Naive thymus-derived CD8-positive, alpha-beta T cell (primary cell): ENCODE results near the gene CTNNA2. TPM values are rescaled to one million over a fixed set of nuclear protein-coding genes. Genes with fewer than 3 reads are reported as not detected.
A peak's percentile ranks its signal among the peaks of the same experiment; 100 is the strongest.

Experiments used
- ATAC-seq, 2 donors: fragments of 150-1000 bp; cut with Tn5 transposase in 1 of 2; sonication (Bioruptor Pico), chemical (Tn5 transposase) in 1 of 2; 1 replicate in 1 of 2; 2 replicates in 1 of 2; pipeline ENCODE4 v1.10.0; 2021; ENCODE audit warnings: mild to moderate bottlenecking in 2 of 2, moderate library complexity in 2 of 2
- POLR2A ChIA-PET: fragments of 350-600 bp; sonication (Branson Sonifier 250); formaldehyde crosslinking; loops from one replicate; lab custom pipeline; 2021; ENCODE audit warnings: antibody characterized with exemption; lab: Charles Lee
- DNase-seq, 10 donors: peaks; one replicate each; pipeline versions ENCODE4 v3.0.0 to v3.0.0-alpha.2; 2020 to 2022
- H3K27ac Mint-ChIP-seq, 10 donors: one replicate each; pipeline ENCODE4 v1.8.0; 2020 to 2022; ENCODE audit warnings: mild to moderate bottlenecking in 10 of 10, mixed read lengths in 10 of 10, moderate library complexity in 4 of 10, inconsistent platforms in 1 of 10
- H3K27me3 Mint-ChIP-seq, 5 donors: one replicate each; pipeline ENCODE4 v1.8.0; 2021 to 2022; ENCODE audit warnings: mixed read lengths in 5 of 5
- H3K36me3 Mint-ChIP-seq, 3 donors: one replicate each; pipeline ENCODE4 v1.8.0; 2020 to 2022; ENCODE audit warnings: mixed read lengths in 3 of 3, mild to moderate bottlenecking in 2 of 3, inconsistent platforms in 1 of 3
- H3K4me1 Mint-ChIP-seq, 4 donors: one replicate each; pipeline ENCODE4 v1.8.0; 2021 to 2022; ENCODE audit warnings: mixed read lengths in 4 of 4
- H3K4me3 Mint-ChIP-seq, 10 donors: one replicate each; pipeline ENCODE4 v1.8.0; 2020 to 2022; ENCODE audit warnings: mild to moderate bottlenecking in 10 of 10, mixed read lengths in 10 of 10, moderate library complexity in 6 of 10, inconsistent platforms in 1 of 10
- H3K9me3 Mint-ChIP-seq, 9 donors: one replicate each; pipeline ENCODE4 v1.8.0; 2020 to 2022; ENCODE audit warnings: mixed read lengths in 9 of 9, mild to moderate bottlenecking in 3 of 9, inconsistent platforms in 1 of 9, moderate library complexity in 1 of 9
- polyA plus RNA-seq, 3 donors: library from polyadenylated mRNA; unstranded; fragments of 300-500 nt; fragmentation: Illumina TruSeq; gene quantifications; one replicate each; pipeline ENCODE4 v1.2.3, GENCODE V29; 2021
- total RNA-seq, 8 experiments: library from RNA in 2 of 8; stranded (reverse) in 2 of 8; gene quantifications; one replicate each; pipeline ENCODE4 v1.2.3 and lab custom pipeline; 2021 to 2026

CTNNA2 gene
- total and polyA plus RNA-seq, 5 experiments from 2014 or later, result not detected

- Mint-ChIP-seq H3K27ac (no peak overlapping the region), H3K36me3 (no peaks in the 10 kb centered on the region), H3K4me1 (no peaks in the 10 kb centered on the region), H3K9me3 (peaks cover 2 to 20% (median 6%) of the 10 kb centered on the region in 9 donors), H3K4me3 (no peak overlapping the region), H3K27me3 (peaks cover 0 to 5% (median 0%) of the 10 kb centered on the region in 5 donors)
- POLR2A ChIA-PET, result no interaction called here
- DNase-seq (no peak), ATAC-seq (no peak)
Observed at GRCh38 chr2:79855264-79856006, 342.6 kb downstream of the CTNNA2 start.

GRCh38 chr2:79857888-79858287, 345.0 kb downstream of the CTNNA2 start:
- Mint-ChIP-seq H3K4me1 (no peaks in the 10 kb centered on the region), H3K27me3 (peaks cover 0 to 5% (median 0%) of the 10 kb centered on the region in 5 donors)
- ATAC-seq, result no peak

GRCh38 chr2:79860228-79861058, 347.6 kb downstream of the CTNNA2 start:
- H3K9me3 Mint-ChIP-seq, result peaks cover 0 to 26% (median 2%) of the 10 kb centered on the region in 9 donors
- ATAC-seq, result no peak
- H3K27me3 Mint-ChIP-seq, result peaks cover 0 to 5% (median 0%) of the 10 kb centered on the region in 5 donors
- H3K4me3 Mint-ChIP-seq, result no peak overlapping the region
- no peaks in the 10 kb centered on the region for H3K4me1 Mint-ChIP-seq
- POLR2A ChIA-PET, result no interaction called here
- no peaks in the 10 kb centered on the region for H3K36me3 Mint-ChIP-seq
- H3K27ac Mint-ChIP-seq, result no peak overlapping the region
- no peak for DNase-seq

More at GRCh38 chr2:79857888-79858287, 345.0 kb downstream of the CTNNA2 start:
- no peak overlapping the region for H3K4me3 Mint-ChIP-seq
- H3K27ac Mint-ChIP-seq, result no peak overlapping the region
- no peak for DNase-seq
- H3K9me3 Mint-ChIP-seq, result peaks cover 2 to 20% (median 6%) of the 10 kb centered on the region in 9 donors
- POLR2A ChIA-PET, result no interaction called here
- no peaks in the 10 kb centered on the region for H3K36me3 Mint-ChIP-seq

- no peak for ATAC-seq
- Mint-ChIP-seq H3K4me1 (no peaks in the 10 kb centered on the region), H3K27ac (no peak overlapping the region), H3K4me3 (no peak overlapping the region), H3K27me3 (peaks cover 0 to 5% (median 0%) of the 10 kb centered on the region in 5 donors), H3K36me3 (no peaks in the 10 kb centered on the region), H3K9me3 (peaks cover 0 to 26% (median 0%) of the 10 kb centered on the region in 9 donors)
- DNase-seq, result no peak
- POLR2A ChIA-PET, result no interaction called here
Observed at GRCh38 chr2:79861059-79861374, 348.2 kb downstream of the CTNNA2 start.

- DNase-seq (no peak), ATAC-seq (no peak)
- H3K9me3 Mint-ChIP-seq, result peaks cover 0 to 18% (median 0%) of the 10 kb centered on the region in 9 donors
- POLR2A ChIA-PET, result no interaction called here
- H3K4me3 Mint-ChIP-seq, result no peak overlapping the region
- no peak overlapping the region for H3K27ac Mint-ChIP-seq
- no peaks in the 10 kb centered on the region for H3K4me1 Mint-ChIP-seq
- no peaks in the 10 kb centered on the region for H3K36me3 Mint-ChIP-seq
- H3K27me3 Mint-ChIP-seq, result no peaks in the 10 kb centered on the region
Observed at GRCh38 chr2:79862756-79863155, 349.9 kb downstream of the CTNNA2 start.

- H3K27ac Mint-ChIP-seq, result no peak overlapping the region
- no peaks in the 10 kb centered on the region for H3K27me3 Mint-ChIP-seq
- peaks cover 0 to 6% (median 0%) of the 10 kb centered on the region in 9 donors for H3K9me3 Mint-ChIP-seq
- no peaks in the 10 kb centered on the region for H3K4me1 Mint-ChIP-seq
- ATAC-seq, result no peak
- no peak overlapping the region for H3K4me3 Mint-ChIP-seq
- DNase-seq, result no peak
- no peaks in the 10 kb centered on the region for H3K36me3 Mint-ChIP-seq
- POLR2A ChIA-PET, result no interaction called here
Observed at GRCh38 chr2:79872656-79873055, 359.8 kb downstream of the CTNNA2 start.

- ATAC-seq (no peak), DNase-seq (no peak)
- H3K27me3 Mint-ChIP-seq, result no peaks in the 10 kb centered on the region
- no peak overlapping the region for H3K4me3 Mint-ChIP-seq
- no peaks in the 10 kb centered on the region for H3K4me1 Mint-ChIP-seq
- peaks cover 0 to 7% (median 0%) of the 10 kb centered on the region in 9 donors for H3K9me3 Mint-ChIP-seq
- POLR2A ChIA-PET, result interaction anchor here (0.7 kb wide), 1 partner anchor 34 kb away, joined by 3 read pairs; no protein-coding TSS in a partner anchor
- H3K27ac Mint-ChIP-seq, result no peak overlapping the region
- H3K36me3 Mint-ChIP-seq, result no peaks in the 10 kb centered on the region
Observed at GRCh38 chr2:79874015-79874414, 361.2 kb downstream of the CTNNA2 start.

- Mint-ChIP-seq H3K36me3 (no peaks in the 10 kb centered on the region), H3K27ac (no peak overlapping the region), H3K4me1 (no peaks in the 10 kb centered on the region), H3K27me3 (peaks cover 0 to 4% (median 0%) of the 10 kb centered on the region in 5 donors), H3K9me3 (peaks cover 0 to 9% (median 0%) of the 10 kb centered on the region in 9 donors), H3K4me3 (no peak overlapping the region)
- POLR2A ChIA-PET, result no interaction called here
- ATAC-seq, result no peak
- DNase-seq, result no peak
Observed at GRCh38 chr2:79876430-79876829, 363.6 kb downstream of the CTNNA2 start.

GRCh38 chr2:79882548-79882947, 369.7 kb downstream of the CTNNA2 start:
- peaks cover 0 to 6% (median 0%) of the 10 kb centered on the region in 9 donors for H3K9me3 Mint-ChIP-seq
- DNase-seq (no peak), ATAC-seq (no peak)
- peaks cover under 1 to 32% (median 8%) of the 10 kb centered on the region in 5 donors for H3K27me3 Mint-ChIP-seq
- POLR2A ChIA-PET, result no interaction called here
- H3K27ac Mint-ChIP-seq, result no peak overlapping the region
- H3K4me1 Mint-ChIP-seq, result no peaks in the 10 kb centered on the region
- H3K36me3 Mint-ChIP-seq, result no peaks in the 10 kb centered on the region
- H3K4me3 Mint-ChIP-seq, result no peak overlapping the region

- Mint-ChIP-seq H3K4me1 (no peaks in the 10 kb centered on the region), H3K27me3 (peaks cover 2 to 28% (median 8%) of the 10 kb centered on the region in 5 donors), H3K36me3 (no peaks in the 10 kb centered on the region), H3K4me3 (no peak overlapping the region), H3K9me3 (peaks cover 0 to 1% (median 0%) of the 10 kb centered on the region in 9 donors), H3K27ac (no peak overlapping the region)
- no peak for ATAC-seq
- peak in 4 of 10 donors; percentile 8 to 27 (median 21) for DNase-seq
- POLR2A ChIA-PET, result no interaction called here
Observed at GRCh38 chr2:79887747-79888374, 375.0 kb downstream of the CTNNA2 start.

GRCh38 chr2:79892123-79892522, 379.3 kb downstream of the CTNNA2 start:
- POLR2A ChIA-PET, result no interaction called here
- H3K9me3 Mint-ChIP-seq, result peaks cover 0 to 4% (median 0%) of the 10 kb centered on the region in 9 donors

GRCh38 chr2:79899196-79899595, 386.3 kb downstream of the CTNNA2 start:
- Mint-ChIP-seq H3K27ac (no peak overlapping the region), H3K27me3 (peaks cover 0 to 19% (median 4%) of the 10 kb centered on the region in 5 donors), H3K4me1 (no peaks in the 10 kb centered on the region), H3K4me3 (no peak overlapping the region), H3K9me3 (peaks cover 0 to 4% (median 0%) of the 10 kb centered on the region in 9 donors), H3K36me3 (no peaks in the 10 kb centered on the region)
- POLR2A ChIA-PET, result no interaction called here
- ATAC-seq, result no peak
- no peak for DNase-seq

More at GRCh38 chr2:79892123-79892522, 379.3 kb downstream of the CTNNA2 start:
- Mint-ChIP-seq H3K4me3 (no peak overlapping the region), H3K27me3 (peaks cover 2 to 12% (median 6%) of the 10 kb centered on the region in 5 donors), H3K36me3 (no peaks in the 10 kb centered on the region), H3K27ac (no peak overlapping the region), H3K4me1 (no peaks in the 10 kb centered on the region)
- DNase-seq, result no peak
- no peak for ATAC-seq
